ENCODE data around the gene PIEZO1.

DNA sequence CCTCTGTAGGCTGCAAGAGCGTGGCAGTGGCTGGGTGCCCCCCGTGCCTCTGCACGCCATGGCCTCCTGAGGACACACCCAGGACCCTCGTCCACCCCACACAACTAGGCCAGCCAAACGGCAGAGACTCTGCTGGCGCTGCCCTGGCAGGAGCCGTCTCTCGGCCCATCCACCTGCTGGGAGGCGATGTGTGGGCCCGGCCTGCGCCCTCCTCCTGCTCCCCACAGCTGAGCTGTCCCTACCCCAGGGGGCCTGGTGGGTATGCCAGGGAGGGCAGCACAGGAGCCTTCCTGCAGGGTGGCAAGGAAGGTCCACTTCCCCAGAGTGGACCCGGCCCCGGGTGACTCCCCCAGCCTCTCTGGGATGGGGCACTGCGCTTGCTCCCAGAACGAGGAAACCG lies 85.8 kb downstream of the PIEZO1 start:
- no peak for TF ChIP-seq CTCF (IDR thresholded peaks at IDR 0.05; ENCODE audit: insufficient read depth, low read depth, low read length)
- TF ChIP-seq EZH2 (IDR thresholded peaks at IDR 0.05; ENCODE audit: insufficient read depth, low read length), result no peak

Measured in astrocyte (in vitro differentiated cells and primary cell).